H54 (cell line): ENCODE data around the gene UGT1A9.
"Not testable (repeated sequence)": the region's sequence is repeated elsewhere in the genome, so short reads cannot be mapped to it uniquely, and the experiment has no call there.

Experiments used
- DNase-seq: peaks from one replicate; pipeline ENCODE4 v3.0.0; 2011; ENCODE audit warnings: low spot score, mixed read lengths; ENCODE audit not compliant: insufficient read length
- FAIRE-seq: peaks from 3 replicates; lab custom pipeline; 2011; peaks lifted over from hg19 to GRCh38; lab: Jason Lieb, UNC
- POLR2A ChIP-seq: IDR thresholded peaks from 2 replicates; pipeline ENCODE4 v1.6.1; 2011; ENCODE audit warnings: low read depth, mild to moderate bottlenecking, low read length

Gene UGT1A9

GRCh38 chr2:233671290-233672161 lies at the start of gene UGT1A9:
TSS of gene UGT1A9 (plus strand) at chr2:233671898. CDS start at chr2:233671935, 37 bp downstream.
- no peak for DNase-seq
- no peak for FAIRE-seq
- no peak for TF ChIP-seq POLR2A

- DNase-seq (no peak), FAIRE-seq (no peak)
- no peak for TF ChIP-seq POLR2A
These were observed 44.2 kb upstream of the UGT1A9 start for GRCh38 chr2:233627331-233628025.

DNA sequence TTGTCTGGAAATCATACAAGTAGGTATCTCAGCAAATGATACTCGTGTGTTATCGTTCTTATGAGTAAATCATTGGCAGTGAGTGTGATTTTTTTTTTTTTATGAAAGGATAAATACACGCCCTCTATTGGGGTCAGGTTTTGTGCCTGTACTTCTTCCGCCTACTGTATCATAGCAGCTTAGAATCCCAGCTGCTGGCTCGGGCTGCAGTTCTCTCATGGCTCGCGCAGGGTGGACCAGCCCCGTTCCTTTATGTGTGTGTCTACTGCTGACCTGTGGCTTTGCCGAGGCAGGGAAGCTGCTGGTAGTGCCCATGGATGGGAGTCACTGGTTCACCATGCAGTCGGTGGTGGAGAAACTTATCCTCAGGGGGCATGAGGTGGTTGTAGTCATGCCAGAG lies 35.4 kb upstream of the UGT1A9 start, which contains the start of gene UGT1A10:
TSS of gene UGT1A10 (plus strand) at position 143 of the 400 bp plus-strand sequence. CDS start at position 218, 75 bp downstream.
- not testable (repeated sequence) for DNase-seq, FAIRE-seq

GRCh38 chr2:233638836-233639235 lies 32.9 kb upstream of the UGT1A9 start:
- no peak for TF ChIP-seq POLR2A
- DNase-seq (no peak), FAIRE-seq (no peak)

DNA sequence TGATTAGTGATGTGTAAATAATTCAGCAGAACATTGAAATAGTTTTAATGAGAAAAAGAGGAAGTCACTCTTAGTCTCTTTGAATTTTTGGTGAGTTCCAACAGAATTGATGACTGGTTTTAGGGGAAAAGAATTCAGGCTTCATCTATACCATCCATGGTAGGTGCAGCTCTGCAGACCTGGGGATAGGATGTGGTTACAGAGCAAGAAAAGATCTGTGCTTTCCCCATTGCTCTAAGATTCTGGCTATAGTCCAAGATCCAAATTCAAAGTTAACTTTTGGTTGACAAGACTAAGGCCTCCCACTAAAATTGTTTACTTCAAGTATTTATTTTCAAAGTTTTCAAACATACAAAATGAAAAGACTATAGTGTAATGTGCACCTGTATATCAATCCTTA lies 31.8 kb upstream of the UGT1A9 start:
- TF ChIP-seq POLR2A: no peak
- DNase-seq (no peak), FAIRE-seq (no peak)

- DNase-seq (no peak), FAIRE-seq (no peak)
- TF ChIP-seq POLR2A: no peak
These were observed 28.6 kb upstream of the UGT1A9 start for GRCh38 chr2:233643128-233643527.

DNA sequence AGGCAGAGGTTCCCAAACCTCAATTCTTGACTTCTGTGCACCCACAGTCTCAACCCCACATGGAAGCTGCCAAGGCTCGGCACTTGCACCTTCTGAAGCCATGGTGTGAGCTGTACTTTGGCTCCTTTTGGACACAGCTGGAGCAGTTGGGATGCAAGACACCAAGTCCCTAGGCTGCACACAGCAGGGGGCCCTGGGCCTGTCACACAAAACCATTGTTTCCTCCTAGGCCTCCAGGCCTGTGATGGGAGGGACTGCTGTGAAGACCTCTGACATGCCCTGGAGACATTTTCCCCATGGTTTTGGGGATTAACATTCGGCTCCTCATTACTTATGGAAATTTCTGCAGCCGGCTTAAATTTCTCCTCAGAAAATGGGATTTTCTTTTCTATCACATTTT lies 25.7 kb upstream of the UGT1A9 start:
- DNase-seq, FAIRE-seq: not testable (repeated sequence)

DNA sequence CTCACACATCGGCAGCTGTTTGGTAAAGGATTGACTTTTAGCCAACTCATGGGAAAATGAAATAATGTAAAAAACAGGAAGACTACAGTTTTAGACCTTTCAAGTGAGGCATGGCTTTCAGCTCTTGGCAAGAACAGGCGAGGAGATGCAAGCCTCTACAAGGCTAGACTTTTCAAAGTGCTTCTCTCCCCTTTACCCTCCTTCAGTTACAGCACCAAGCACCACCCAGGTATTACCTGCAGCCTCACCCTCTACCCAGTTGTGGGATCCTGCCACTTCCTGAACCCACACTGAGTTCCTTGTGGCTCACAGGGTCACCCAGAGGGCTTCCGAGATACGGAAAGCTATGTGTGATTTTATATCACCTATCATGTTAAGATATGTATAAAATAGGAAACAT lies 20.7 kb upstream of the UGT1A9 start:
- TF ChIP-seq POLR2A: no peak
- DNase-seq (no peak), FAIRE-seq (no peak)

DNA sequence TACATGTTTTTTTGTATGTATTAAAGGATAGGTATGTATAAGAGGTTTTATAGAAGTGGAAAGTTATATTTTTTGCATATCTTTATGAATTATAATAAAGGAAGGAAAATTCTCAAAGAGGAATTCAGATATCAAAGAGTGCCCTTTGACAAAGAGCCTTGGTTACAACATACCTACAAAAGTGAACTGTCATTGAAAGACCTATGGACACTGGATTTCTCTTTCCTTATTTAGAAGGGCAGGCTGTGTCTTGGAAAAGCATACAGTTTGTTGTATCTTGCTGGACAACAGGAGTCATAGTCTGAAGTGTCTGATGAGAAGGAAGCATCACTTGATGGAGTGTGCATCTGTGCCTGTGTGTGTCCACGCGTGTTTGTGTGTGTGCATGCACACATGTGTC lies 20.3 kb upstream of the UGT1A9 start:
- DNase-seq (no peak), FAIRE-seq (no peak)

DNA sequence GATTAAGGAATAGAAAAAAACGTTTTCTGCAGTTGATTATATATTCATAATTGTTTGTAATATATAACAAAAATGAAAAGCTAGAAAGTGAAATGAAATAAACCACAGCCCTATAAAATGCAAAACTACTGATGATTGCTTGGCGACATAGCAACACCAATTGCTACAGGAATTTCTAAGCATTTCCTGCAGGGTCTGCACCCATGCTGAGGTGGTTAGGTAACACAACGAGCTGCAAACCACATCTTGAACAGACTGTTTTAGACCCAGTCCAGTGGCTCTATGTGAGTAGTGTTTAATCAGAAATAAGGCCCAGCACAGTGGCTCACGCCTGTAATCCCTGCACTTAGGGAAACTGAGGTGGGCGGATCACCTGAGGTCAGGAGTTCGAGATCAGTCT lies 17.2 kb upstream of the UGT1A9 start:
- DNase-seq (no peak), FAIRE-seq (no peak)
- no peak for TF ChIP-seq POLR2A

More for the DNA sequence above, 20.3 kb upstream of the UGT1A9 start:
- TF ChIP-seq POLR2A: no peak

GRCh38 chr2:233655043-233655442 lies 16.7 kb upstream of the UGT1A9 start:
- DNase-seq: no peak

GRCh38 chr2:233655943-233656342 lies 15.8 kb upstream of the UGT1A9 start:
- DNase-seq, FAIRE-seq: not testable (repeated sequence)

More at GRCh38 chr2:233655043-233655442, 16.7 kb upstream of the UGT1A9 start:
- no peak for FAIRE-seq
- TF ChIP-seq POLR2A: no peak

DNA sequence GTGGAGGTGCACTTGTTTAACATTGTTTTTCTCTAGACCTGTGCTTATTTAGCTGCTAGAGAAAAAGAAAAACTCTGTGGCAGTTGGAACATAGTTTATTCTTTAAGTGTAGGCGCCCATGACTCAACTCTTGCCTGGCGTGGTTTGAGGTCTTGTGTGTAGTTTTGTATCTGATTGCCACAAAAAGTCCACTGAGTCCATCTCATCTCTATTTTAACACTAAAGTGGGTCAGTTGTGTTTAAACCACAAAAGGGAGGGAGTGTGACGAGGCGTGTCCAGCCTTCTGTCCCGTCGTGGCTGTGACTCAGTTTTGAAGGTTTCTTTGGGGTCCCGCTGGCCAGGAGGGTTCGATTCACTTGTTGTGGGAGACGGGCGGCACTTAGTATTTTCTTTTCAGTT lies 15.3 kb upstream of the UGT1A9 start:
- TF ChIP-seq POLR2A: no peak
- DNase-seq (no peak), FAIRE-seq (no peak)

DNA sequence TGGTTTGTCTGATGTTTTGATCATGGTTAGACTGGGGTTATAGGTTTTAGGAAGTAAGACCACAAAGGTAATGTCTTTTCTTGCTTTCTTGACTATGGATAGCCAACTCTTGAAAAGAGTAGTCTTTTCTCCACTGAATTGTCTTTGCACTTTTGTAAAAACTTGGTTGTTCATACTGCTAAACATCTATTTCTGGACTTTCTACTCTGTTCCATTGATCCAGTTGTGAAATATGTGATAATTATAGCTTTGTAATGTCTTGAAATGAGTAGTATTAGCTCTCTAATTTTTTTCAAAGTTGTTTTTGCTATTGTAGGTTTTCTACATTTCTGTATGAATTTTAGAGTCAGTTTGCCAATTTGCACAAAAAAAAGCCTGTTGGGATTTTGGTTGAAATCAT lies 13.1 kb upstream of the UGT1A9 start:
- FAIRE-seq (no peak), DNase-seq (no peak)
- TF ChIP-seq POLR2A: no peak

DNA sequence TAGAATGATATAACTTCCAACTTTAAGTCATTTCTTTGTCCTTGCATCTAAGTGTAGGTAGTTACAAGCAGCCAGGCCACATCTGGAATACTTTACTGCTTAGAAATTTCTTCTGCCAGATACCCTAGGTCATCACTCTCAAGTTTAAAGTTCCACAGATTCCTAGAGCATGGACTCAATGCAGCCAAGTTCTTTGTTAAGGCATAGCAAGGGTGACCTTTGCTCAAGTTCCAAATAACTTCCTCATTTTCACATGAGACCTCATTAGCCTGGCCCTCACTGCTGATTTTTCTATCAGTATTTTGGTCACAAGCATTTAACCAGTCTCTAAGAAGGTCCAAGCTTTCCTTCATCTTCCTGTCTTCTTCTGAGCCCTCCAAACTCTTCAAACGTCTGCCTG lies 7.8 kb upstream of the UGT1A9 start:
- DNase-seq: no peak
- FAIRE-seq: no peak
- TF ChIP-seq POLR2A: no peak
